Choroid plexus epithelial cell (primary cell): ENCODE results near the gene PPM1A.

ENCODE experiments used
- DNase-seq: peaks from one replicate; pipeline ENCODE4 v3.0.0-alpha.2; 2010; ENCODE audit warnings: low read depth
- H3K4me3 ChIP-seq: 2 replicates; pipeline ENCODE4 v1.5.1; 2011; ENCODE audit warnings: low read depth, mild to moderate bottlenecking, control low read depth, low read length, moderate library complexity
- TF ChIP-seq, protein P1 (sequence below): conservative IDR thresholded peaks from 2 replicates; pipeline ENCODE4 v1.5.1; 2011; ENCODE audit warnings: low read depth, mild to moderate bottlenecking, control low read depth, inconsistent platforms, low read length, moderate library complexity

The PPM1A gene

DNA sequence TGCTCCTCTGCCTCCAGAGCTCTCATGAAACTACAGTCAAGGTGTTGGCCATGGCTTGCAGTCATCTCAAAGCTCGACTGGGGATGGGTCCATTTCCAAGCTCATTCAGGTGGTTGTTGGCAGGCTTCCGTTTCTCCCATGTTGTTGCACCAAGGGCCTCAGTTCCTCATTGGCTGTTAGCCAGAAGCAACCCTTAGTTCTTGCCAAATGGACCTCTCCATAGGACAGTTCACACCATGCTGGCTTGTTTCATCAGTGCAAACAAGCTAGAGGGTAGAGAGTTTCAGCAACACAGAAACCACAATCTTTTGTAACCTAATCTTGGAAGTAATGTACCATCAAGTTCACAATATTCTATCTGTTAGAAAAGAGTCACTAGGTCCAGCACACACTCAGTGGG, 22.7 kb upstream of the PPM1A start:
- peak; percentile 17 for DNase-seq

DNA sequence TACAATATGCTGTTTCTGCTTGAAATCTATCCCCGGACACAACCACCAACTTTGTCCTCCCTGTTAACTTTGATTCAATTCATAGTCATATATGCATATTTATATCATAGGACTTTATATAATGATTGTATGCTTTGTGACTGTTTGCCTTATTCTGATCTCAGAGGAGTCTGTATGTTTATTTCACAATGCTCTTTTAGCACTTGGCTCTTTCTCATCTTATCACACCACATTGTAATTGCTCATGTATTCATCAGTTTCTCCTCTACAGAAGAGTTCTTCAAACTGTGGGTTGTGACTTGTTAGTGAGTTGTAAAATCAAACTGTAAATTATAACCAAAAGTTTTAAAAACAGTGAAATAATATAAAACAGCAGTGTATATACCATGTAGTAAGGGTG, 21.7 kb upstream of the PPM1A start:
- H3K4me3 ChIP-seq = no peak overlapping the region
- DNase-seq = no peak
- TF ChIP-seq, protein P1, sequence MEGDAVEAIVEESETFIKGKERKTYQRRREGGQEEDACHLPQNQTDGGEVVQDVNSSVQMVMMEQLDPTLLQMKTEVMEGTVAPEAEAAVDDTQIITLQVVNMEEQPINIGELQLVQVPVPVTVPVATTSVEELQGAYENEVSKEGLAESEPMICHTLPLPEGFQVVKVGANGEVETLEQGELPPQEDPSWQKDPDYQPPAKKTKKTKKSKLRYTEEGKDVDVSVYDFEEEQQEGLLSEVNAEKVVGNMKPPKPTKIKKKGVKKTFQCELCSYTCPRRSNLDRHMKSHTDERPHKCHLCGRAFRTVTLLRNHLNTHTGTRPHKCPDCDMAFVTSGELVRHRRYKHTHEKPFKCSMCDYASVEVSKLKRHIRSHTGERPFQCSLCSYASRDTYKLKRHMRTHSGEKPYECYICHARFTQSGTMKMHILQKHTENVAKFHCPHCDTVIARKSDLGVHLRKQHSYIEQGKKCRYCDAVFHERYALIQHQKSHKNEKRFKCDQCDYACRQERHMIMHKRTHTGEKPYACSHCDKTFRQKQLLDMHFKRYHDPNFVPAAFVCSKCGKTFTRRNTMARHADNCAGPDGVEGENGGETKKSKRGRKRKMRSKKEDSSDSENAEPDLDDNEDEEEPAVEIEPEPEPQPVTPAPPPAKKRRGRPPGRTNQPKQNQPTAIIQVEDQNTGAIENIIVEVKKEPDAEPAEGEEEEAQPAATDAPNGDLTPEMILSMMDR = no peak

More for the DNA sequence above, 22.7 kb upstream of the PPM1A start:
- TF ChIP-seq, protein P1 = no peak
- H3K4me3 ChIP-seq = no peak overlapping the region

DNA sequence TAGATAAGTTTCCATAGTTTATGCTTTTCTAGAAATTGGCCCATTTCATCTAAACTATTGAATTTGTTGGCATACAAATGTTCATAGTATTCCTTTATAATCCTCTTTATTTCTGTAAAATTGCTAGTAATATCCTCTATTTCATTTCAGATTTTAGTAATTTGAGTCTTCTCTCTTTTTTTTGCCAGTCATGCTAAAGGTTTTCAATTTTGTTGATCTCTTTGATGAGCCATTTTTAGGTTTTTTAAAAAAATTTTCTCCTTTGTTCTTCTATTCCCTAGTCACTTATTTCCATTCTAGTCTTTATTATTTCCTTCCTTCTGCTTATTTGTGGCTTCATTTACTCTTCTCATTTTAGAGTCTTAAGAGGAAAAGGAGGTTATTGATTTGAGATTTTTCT, 19.4 kb upstream of the PPM1A start:
- no peak overlapping the region for H3K4me3 ChIP-seq
- no peak for DNase-seq
- TF ChIP-seq, protein P1 = no peak

DNA sequence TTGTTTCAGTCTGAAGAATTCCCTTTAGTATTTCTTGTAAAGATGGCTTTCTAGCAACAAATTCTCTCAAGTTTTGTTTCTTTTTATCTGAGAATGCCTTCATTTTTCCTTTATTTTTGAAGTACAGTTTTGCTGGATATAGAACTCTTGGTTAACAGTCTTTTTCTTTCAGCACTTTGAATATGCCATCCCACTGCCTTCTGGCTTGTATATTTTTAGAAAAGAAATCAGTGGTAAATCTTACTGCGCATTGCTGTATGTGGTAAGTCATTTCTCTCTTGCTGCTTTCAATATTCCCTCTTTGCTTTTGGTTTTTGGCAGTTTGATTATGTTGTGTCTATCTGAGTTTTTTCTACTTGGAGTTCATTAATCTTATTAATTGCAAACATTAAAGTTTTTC, 16.8 kb upstream of the PPM1A start:
- TF ChIP-seq, protein P1 = no peak
- DNase-seq = no peak
- no peak overlapping the region for H3K4me3 ChIP-seq

DNA sequence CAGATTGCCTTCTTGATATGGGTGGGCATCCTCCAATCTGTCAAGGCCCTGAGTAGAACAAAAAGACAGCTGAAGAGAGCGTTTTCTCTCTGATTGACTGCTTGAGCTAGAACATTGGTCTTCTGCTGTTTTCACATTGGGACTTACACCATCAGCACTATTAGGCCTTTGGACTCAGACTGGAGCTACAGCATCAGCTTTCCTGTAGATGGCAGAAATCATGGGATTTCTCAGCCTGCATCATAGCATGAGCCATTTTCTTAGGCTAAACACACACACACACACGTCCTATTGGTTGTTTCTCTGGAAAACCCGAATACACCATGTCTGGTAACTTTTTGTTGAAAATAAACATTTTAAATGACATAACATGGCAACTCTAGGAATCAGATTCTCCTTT, 15.8 kb upstream of the PPM1A start:
- no peak overlapping the region for H3K4me3 ChIP-seq
- peak; percentile 17 for DNase-seq
- TF ChIP-seq, protein P1 = peak; percentile 10

DNA sequence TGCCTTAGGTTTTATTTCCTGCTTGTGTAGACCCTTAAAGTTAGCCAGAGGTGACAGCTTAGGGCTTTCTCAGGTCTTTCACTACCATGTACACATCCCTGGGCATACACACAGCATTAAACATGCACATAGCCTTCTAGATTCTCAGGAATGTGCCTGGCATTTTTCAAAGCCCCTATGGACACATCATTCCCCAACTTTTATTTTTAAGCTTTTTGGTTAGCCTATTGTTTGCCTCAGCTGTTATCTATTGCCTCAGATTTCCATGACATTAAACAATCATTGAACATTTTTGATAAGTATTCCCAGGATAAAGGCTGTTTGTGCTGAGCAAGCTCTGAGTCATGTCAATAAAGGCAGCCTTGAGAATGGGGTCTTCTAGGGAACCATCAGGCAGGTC, 15.1 kb upstream of the PPM1A start:
- TF ChIP-seq, protein P1 = no peak
- H3K4me3 ChIP-seq = no peak overlapping the region
- DNase-seq = no peak

DNA sequence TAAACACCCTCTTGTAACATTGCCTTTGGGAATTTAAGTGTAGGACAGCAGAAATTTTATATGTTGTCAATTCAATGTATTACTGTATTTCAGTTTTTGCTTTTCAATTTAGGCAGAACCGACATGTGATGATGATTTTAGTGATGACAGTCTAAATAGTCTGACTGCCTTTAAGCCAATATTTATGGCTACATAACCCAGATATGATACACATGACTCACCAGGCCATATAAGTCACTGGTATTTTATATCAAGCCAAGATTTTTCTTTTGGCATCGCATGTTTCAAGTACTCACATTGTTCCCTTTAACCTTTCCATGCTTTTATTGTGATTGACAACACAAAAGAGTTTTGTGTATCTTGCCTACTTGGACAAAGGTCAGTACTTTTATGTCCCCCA, 13.6 kb upstream of the PPM1A start:
- DNase-seq = no peak
- TF ChIP-seq, protein P1 = no peak

More for the DNA sequence above, 13.6 kb upstream of the PPM1A start:
- no peak overlapping the region for H3K4me3 ChIP-seq
